HEK293 (cell line): ENCODE measurements around the gene SUSD4.

ENCODE experiments used
- CTCF ChIP-seq: fragments of 450-650 bp; formaldehyde crosslinking; IDR thresholded peaks from 2 replicates; pipeline ENCODE4 v1.5.1; 2016; ENCODE audit warnings: missing biosample characterization, missing genetic modification characterization
- GLIS1 ChIP-seq: fragments of 450-650 bp; formaldehyde crosslinking; IDR thresholded peaks from 2 replicates; pipeline ENCODE4 v1.5.1; 2016; ENCODE audit warnings: missing biosample characterization, missing genetic modification characterization
- PATZ1 ChIP-seq: fragments of 450-650 bp; formaldehyde crosslinking; IDR thresholded peaks from 2 replicates; pipeline ENCODE4 v1.5.1; 2016; ENCODE audit warnings: missing biosample characterization, missing genetic modification characterization
- PBX3 ChIP-seq: sonication (generic); formaldehyde crosslinking; IDR thresholded peaks from 2 replicates; pipeline ENCODE4 v1.8.1; 2022; ENCODE audit warnings: mild to moderate bottlenecking, moderate library complexity, missing genetic modification reagents
- SALL2 ChIP-seq: fragments of 450-650 bp; formaldehyde crosslinking; IDR thresholded peaks from 2 replicates; pipeline ENCODE4 v1.5.0; 2017; ENCODE audit warnings: missing biosample characterization, mild to moderate bottlenecking, missing genetic modification characterization, borderline replicate concordance
- SP2 ChIP-seq: fragments of 450-650 bp; formaldehyde crosslinking; IDR thresholded peaks from 2 replicates; pipeline ENCODE4 v1.5.1; 2016; ENCODE audit warnings: missing biosample characterization, missing genetic modification characterization
- YY1 ChIP-seq: fragments of 450-650 bp; formaldehyde crosslinking; IDR thresholded peaks from 2 replicates; pipeline ENCODE4 v1.5.1; 2018; ENCODE audit warnings: missing biosample characterization, missing genetic modification characterization
- ZNF175 ChIP-seq: fragments of 450-650 bp; formaldehyde crosslinking; IDR thresholded peaks from 2 replicates; pipeline ENCODE4 v1.5.1; 2016; ENCODE audit warnings: missing biosample characterization, missing genetic modification characterization
- ZNF24 ChIP-seq: fragments of 450-650 bp; formaldehyde crosslinking; IDR thresholded peaks from 2 replicates; pipeline ENCODE4 v1.5.1; 2016; ENCODE audit warnings: missing biosample characterization, missing genetic modification characterization
- ZNF335 ChIP-seq: fragments of 450-650 bp; formaldehyde crosslinking; conservative IDR thresholded peaks from 2 replicates; pipeline ENCODE4 v1.5.1; 2016; ENCODE audit warnings: missing biosample characterization, missing genetic modification characterization
- ZNF350 ChIP-seq: fragments of 450-650 bp; formaldehyde crosslinking; IDR thresholded peaks from 2 replicates; pipeline ENCODE4 v1.5.0; 2017; ENCODE audit warnings: missing biosample characterization, mild to moderate bottlenecking, missing genetic modification characterization
- ZNF639 ChIP-seq: fragments of 450-650 bp; formaldehyde crosslinking; IDR thresholded peaks from 2 replicates; pipeline ENCODE4 v1.5.1; 2016; ENCODE audit warnings: missing biosample characterization, missing genetic modification characterization
- ZNF777 ChIP-seq: fragments of 450-650 bp; formaldehyde crosslinking; IDR thresholded peaks from 2 replicates; pipeline ENCODE4 v1.5.1; 2017; ENCODE audit warnings: missing biosample characterization, missing genetic modification characterization, borderline replicate concordance
- ZSCAN23 ChIP-seq: fragments of 450-650 bp; formaldehyde crosslinking; IDR thresholded peaks from 2 replicates; pipeline ENCODE4 v1.5.1; 2016; ENCODE audit warnings: missing biosample characterization, missing genetic modification characterization

GRCh38 chr1:223330466-223330865, 33.5 kb downstream of the SUSD4 start:
- TF ChIP-seq CTCF (no peak), PBX3 (CRISPR knock-in tag) (no peak), ZNF777 (tag by site-specific recombination) (no peak), PATZ1 (tag by site-specific recombination) (no peak), ZNF24 (tag by site-specific recombination) (no peak), ZNF175 (no peak), SALL2 (tag by site-specific recombination) (no peak), YY1 (tag by site-specific recombination) (no peak), ZNF335 (tag by site-specific recombination) (no peak), ZNF350 (tag by site-specific recombination) (no peak), ZNF639 (tag by site-specific recombination) (no peak), SP2 (tag by site-specific recombination) (no peak), GLIS1 (tag by site-specific recombination) (no peak), ZSCAN23 (no peak)
